Activated naive CD4-positive, alpha-beta T cell treated with anti-CD3 and anti-CD28 coated beads, Interleukin-2, amount 50 U/mL, for 24 hours (primary cell): ENCODE data around the gene PLXNA2.

ENCODE experiments used
- H3K27ac Mint-ChIP-seq: one replicate; pipeline ENCODE4 v1.8.0; 2021; ENCODE audit warnings: mild to moderate bottlenecking, mixed read lengths
- H3K27me3 Mint-ChIP-seq: one replicate; pipeline ENCODE4 v1.8.0; 2021; ENCODE audit warnings: mixed read lengths
- H3K36me3 Mint-ChIP-seq: one replicate; pipeline ENCODE4 v1.8.0; 2021; ENCODE audit warnings: mixed read lengths
- H3K4me1 Mint-ChIP-seq: one replicate; pipeline ENCODE4 v1.8.0; 2021; ENCODE audit warnings: mixed read lengths
- H3K4me3 Mint-ChIP-seq: one replicate; pipeline ENCODE4 v1.8.0; 2021; ENCODE audit warnings: mild to moderate bottlenecking, mixed read lengths
- H3K9me3 Mint-ChIP-seq: one replicate; pipeline ENCODE4 v1.8.0; 2021; ENCODE audit warnings: mixed read lengths

PLXNA2 gene

GRCh38 chr1:208224192-208224713 lies 19.9 kb downstream of the PLXNA2 start:
- no peaks in the 10 kb centered on the region for H3K4me1 Mint-ChIP-seq
- peaks cover 12% of the 10 kb centered on the region for H3K27me3 Mint-ChIP-seq
- H3K36me3 Mint-ChIP-seq = no peaks in the 10 kb centered on the region
- no peaks in the 10 kb centered on the region for H3K9me3 Mint-ChIP-seq
- H3K4me3 Mint-ChIP-seq = no peak overlapping the region
- no peak overlapping the region for H3K27ac Mint-ChIP-seq

DNA sequence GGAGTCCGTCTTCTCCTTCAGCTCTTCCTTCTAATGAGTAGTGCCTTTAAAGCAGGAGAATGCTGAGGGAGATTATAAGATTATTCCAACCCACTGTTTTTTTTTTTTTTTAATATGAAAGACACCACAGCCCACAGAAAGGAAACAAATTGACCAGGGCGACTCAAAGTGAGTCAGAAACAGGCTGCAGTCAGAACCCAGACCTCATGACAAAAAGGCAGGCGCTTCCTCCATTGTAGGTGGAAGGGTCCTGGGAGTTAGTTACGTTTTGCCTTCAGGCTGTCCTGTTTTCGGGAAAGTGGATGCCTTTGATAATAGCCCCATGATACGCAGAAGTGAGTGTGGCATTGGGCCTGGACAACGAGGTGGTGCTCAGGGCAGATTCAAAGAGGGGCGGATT lies 21.0 kb downstream of the PLXNA2 start:
- no peaks in the 10 kb centered on the region for H3K36me3 Mint-ChIP-seq
- no peaks in the 10 kb centered on the region for H3K9me3 Mint-ChIP-seq
- no peaks in the 10 kb centered on the region for H3K4me1 Mint-ChIP-seq
- H3K27me3 Mint-ChIP-seq = peaks cover 8% of the 10 kb centered on the region
- no peak overlapping the region for H3K4me3 Mint-ChIP-seq
- no peak overlapping the region for H3K27ac Mint-ChIP-seq

DNA sequence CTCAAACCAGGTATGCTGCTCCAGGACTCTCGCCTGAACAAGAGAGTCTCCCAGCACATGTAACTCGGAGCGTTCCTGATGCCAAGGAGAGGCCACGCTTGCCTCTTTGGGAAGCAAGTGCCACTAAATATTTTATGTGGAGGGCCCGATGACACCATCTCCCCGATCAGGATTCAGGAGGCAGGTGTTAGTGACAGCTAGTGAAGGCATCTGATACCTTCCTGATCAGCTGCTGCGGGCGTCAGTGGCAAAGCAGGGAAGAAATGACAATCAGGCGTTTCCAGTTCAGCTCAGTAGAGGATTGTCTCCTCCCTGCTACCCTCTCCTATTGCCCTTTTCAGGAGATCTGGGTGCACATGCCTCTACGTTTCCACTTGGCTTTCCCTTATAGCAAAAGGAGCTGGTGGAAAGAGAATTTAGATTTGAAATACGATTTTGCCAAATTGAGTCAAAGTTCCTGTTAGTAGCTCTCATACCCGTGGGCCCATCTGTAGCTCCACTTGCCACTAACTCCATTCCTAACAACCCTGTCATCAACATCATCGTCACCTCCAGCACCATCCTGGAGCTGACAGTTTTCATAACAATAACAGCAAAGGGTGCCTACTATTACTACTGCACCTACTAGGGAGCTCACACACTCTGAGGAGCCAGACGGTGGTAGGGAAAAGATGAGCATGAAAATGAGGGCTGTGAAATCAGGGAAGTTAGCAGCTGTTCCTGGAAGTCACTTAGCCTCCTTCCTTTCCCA lies 21.6 kb downstream of the PLXNA2 start:
- Mint-ChIP-seq H3K4me1 (no peaks in the 10 kb centered on the region), H3K4me3 (no peak overlapping the region), H3K27ac (no peak overlapping the region), H3K36me3 (no peaks in the 10 kb centered on the region), H3K9me3 (no peaks in the 10 kb centered on the region), H3K27me3 (peaks cover 8% of the 10 kb centered on the region)

GRCh38 chr1:208221291-208221622 lies 22.9 kb downstream of the PLXNA2 start:
- Mint-ChIP-seq H3K9me3 (no peaks in the 10 kb centered on the region), H3K4me1 (no peaks in the 10 kb centered on the region), H3K36me3 (no peaks in the 10 kb centered on the region), H3K4me3 (no peak overlapping the region), H3K27ac (no peak overlapping the region), H3K27me3 (peaks cover 8% of the 10 kb centered on the region)

GRCh38 chr1:208219659-208220282 lies 24.4 kb downstream of the PLXNA2 start:
- Mint-ChIP-seq H3K9me3 (no peaks in the 10 kb centered on the region), H3K27me3 (peaks cover 9% of the 10 kb centered on the region), H3K36me3 (no peaks in the 10 kb centered on the region), H3K4me1 (no peaks in the 10 kb centered on the region), H3K4me3 (no peak overlapping the region), H3K27ac (no peak overlapping the region)

GRCh38 chr1:208219098-208219658 lies 25.0 kb downstream of the PLXNA2 start:
- no peak overlapping the region for H3K27ac Mint-ChIP-seq
- no peaks in the 10 kb centered on the region for H3K4me1 Mint-ChIP-seq
- no peaks in the 10 kb centered on the region for H3K36me3 Mint-ChIP-seq
- no peak overlapping the region for H3K4me3 Mint-ChIP-seq
- peaks cover 9% of the 10 kb centered on the region for H3K27me3 Mint-ChIP-seq
- H3K9me3 Mint-ChIP-seq = no peaks in the 10 kb centered on the region

DNA sequence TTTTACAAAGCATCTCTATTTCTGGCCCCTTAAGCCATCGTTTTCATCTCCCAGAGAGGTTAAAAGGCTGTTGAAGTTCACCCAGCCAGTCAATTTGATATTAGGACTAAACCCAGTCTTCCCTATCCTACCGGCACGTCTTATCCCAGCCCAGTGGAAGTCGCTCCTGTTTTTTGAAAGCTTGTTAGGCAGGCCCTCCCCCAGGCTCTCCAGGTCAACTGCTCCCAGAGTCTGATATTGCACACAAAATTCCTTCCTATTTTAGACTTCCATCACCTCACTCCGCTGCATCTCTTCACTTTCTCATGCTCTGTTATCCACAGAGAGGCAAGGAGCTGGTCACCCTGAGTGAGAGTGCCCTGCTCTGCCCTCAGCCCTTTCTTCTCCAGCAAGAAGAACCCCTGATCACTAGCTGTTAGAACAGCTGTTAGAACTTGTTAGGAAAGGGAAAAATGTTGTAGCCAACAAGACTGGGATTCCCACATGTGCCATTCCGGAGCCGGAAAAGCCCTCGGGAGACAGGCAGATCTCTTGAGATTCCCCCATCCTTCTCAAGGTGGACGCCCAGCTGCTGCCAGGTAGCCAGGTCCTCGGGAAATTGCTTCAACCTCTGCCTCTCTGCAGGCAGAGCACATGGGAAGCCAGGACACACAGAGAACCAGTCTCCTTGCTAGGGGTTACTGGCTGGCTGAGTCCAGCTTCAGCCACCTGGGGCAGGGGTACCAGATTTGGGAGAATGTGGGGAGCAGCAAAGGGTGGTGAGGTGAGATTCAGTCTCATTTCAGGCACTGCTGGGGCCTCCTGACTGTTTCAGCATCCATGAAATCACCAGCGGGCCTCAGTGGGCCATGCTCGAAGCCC lies 25.7 kb downstream of the PLXNA2 start:
- Mint-ChIP-seq H3K36me3 (no peaks in the 10 kb centered on the region), H3K27me3 (peaks cover 9% of the 10 kb centered on the region), H3K4me3 (no peak overlapping the region), H3K9me3 (no peaks in the 10 kb centered on the region), H3K4me1 (no peaks in the 10 kb centered on the region), H3K27ac (no peak overlapping the region)

GRCh38 chr1:208217781-208218180 lies 26.4 kb downstream of the PLXNA2 start:
- Mint-ChIP-seq H3K4me1 (no peaks in the 10 kb centered on the region), H3K27me3 (peaks cover 9% of the 10 kb centered on the region), H3K9me3 (no peaks in the 10 kb centered on the region), H3K4me3 (no peak overlapping the region), H3K27ac (no peak overlapping the region), H3K36me3 (no peaks in the 10 kb centered on the region)

DNA sequence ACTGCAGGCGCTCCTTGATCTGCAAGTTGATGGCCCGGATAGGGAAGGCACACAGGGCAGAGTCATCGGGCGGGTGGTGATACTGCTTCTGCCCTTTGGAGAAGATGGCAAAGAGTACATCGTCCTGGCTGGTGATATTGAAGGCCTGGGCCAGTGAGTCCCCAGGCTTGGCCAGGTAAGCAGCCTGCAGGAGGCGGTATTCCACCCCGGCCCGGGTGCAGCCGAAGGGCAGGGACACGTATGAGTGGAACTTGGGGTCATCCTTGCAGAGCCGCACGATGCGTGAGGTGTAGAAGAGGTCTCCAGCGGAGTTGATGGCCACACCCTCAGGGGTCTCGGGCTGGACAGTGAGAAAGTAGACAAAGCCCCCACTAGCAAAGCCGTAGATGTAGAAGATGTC lies 27.4 kb downstream of the PLXNA2 start:
- Mint-ChIP-seq H3K9me3 (no peaks in the 10 kb centered on the region), H3K4me1 (no peaks in the 10 kb centered on the region), H3K27ac (no peak overlapping the region), H3K4me3 (no peak overlapping the region), H3K27me3 (peaks cover 5% of the 10 kb centered on the region), H3K36me3 (no peaks in the 10 kb centered on the region)

- Mint-ChIP-seq H3K4me3 (no peak overlapping the region), H3K27me3 (peaks cover 5% of the 10 kb centered on the region), H3K27ac (peak overlapping the region; percentile 18), H3K4me1 (no peaks in the 10 kb centered on the region), H3K9me3 (no peaks in the 10 kb centered on the region), H3K36me3 (no peaks in the 10 kb centered on the region)
These were observed 28.1 kb downstream of the PLXNA2 start for GRCh38 chr1:208216062-208216461.

GRCh38 chr1:208215393-208215792 lies 28.8 kb downstream of the PLXNA2 start:
- H3K4me3 Mint-ChIP-seq = no peak overlapping the region
- peaks cover 5% of the 10 kb centered on the region for H3K27me3 Mint-ChIP-seq
- no peak overlapping the region for H3K27ac Mint-ChIP-seq
- H3K9me3 Mint-ChIP-seq = no peaks in the 10 kb centered on the region
- H3K4me1 Mint-ChIP-seq = no peaks in the 10 kb centered on the region
- no peaks in the 10 kb centered on the region for H3K36me3 Mint-ChIP-seq

- H3K4me3 Mint-ChIP-seq = no peak overlapping the region
- peaks cover 4% of the 10 kb centered on the region for H3K27me3 Mint-ChIP-seq
- H3K36me3 Mint-ChIP-seq = no peaks in the 10 kb centered on the region
- no peak overlapping the region for H3K27ac Mint-ChIP-seq
- no peaks in the 10 kb centered on the region for H3K9me3 Mint-ChIP-seq
- no peaks in the 10 kb centered on the region for H3K4me1 Mint-ChIP-seq
These were observed 30.4 kb downstream of the PLXNA2 start for GRCh38 chr1:208213786-208214185.

GRCh38 chr1:208212893-208213292 lies 31.3 kb downstream of the PLXNA2 start:
- H3K36me3 Mint-ChIP-seq = no peaks in the 10 kb centered on the region
- H3K4me3 Mint-ChIP-seq = no peak overlapping the region
- H3K27me3 Mint-ChIP-seq = peaks cover 4% of the 10 kb centered on the region
- H3K27ac Mint-ChIP-seq = no peak overlapping the region
- no peaks in the 10 kb centered on the region for H3K9me3 Mint-ChIP-seq
- no peaks in the 10 kb centered on the region for H3K4me1 Mint-ChIP-seq

GRCh38 chr1:208211921-208212843 lies 32.0 kb downstream of the PLXNA2 start:
- Mint-ChIP-seq H3K27me3 (peaks cover 4% of the 10 kb centered on the region), H3K4me3 (no peak overlapping the region), H3K27ac (no peak overlapping the region), H3K4me1 (no peaks in the 10 kb centered on the region), H3K36me3 (no peaks in the 10 kb centered on the region), H3K9me3 (no peaks in the 10 kb centered on the region)
